ENCODE measurements around the gene SAFB2. TPM values are rescaled to one million over a fixed set of nuclear protein-coding genes. Genes with fewer than 3 reads are reported as not detected.

The SAFB2 gene
- polyA plus RNA-seq, 1 donor from 2014 or later = 40.1 TPM

- Histone ChIP-seq H3K27me3 (ENCODE audit: insufficient read depth, low read depth, low read length) (no peaks in the 10 kb centered on the region), H3K36me3 (ENCODE audit: insufficient read depth, low read length) (no peaks in the 10 kb centered on the region), H3K9me3 (ENCODE audit: low read length) (no peaks in the 10 kb centered on the region), H3K9me2 (ENCODE audit: insufficient read depth, low read length) (no peaks in the 10 kb centered on the region), H3K9ac (ENCODE audit: low read length) (no peak overlapping the region), H3K4me3 (ENCODE audit: low read length) (no peak overlapping the region), H3F3A (ENCODE audit: insufficient read depth, low read length, poor library complexity, severe bottlenecking) (no peaks in the 10 kb centered on the region), H3K79me2 (replicated peaks; ENCODE audit: insufficient read depth, low read length) (no peaks in the 10 kb centered on the region), H3K4me2 (ENCODE audit: low read length) (no peak overlapping the region), H4K20me1 (ENCODE audit: insufficient read depth) (no peaks in the 10 kb centered on the region), H2AFZ (ENCODE audit: low read depth, low read length) (no peak overlapping the region), H3K27ac (ENCODE audit: low read length) (no peak overlapping the region)
- TF ChIP-seq SMC3 (conservative IDR thresholded peaks at IDR 0.05; ENCODE audit: poor library complexity) = no peak
- TF ChIP-seq, protein P1, sequence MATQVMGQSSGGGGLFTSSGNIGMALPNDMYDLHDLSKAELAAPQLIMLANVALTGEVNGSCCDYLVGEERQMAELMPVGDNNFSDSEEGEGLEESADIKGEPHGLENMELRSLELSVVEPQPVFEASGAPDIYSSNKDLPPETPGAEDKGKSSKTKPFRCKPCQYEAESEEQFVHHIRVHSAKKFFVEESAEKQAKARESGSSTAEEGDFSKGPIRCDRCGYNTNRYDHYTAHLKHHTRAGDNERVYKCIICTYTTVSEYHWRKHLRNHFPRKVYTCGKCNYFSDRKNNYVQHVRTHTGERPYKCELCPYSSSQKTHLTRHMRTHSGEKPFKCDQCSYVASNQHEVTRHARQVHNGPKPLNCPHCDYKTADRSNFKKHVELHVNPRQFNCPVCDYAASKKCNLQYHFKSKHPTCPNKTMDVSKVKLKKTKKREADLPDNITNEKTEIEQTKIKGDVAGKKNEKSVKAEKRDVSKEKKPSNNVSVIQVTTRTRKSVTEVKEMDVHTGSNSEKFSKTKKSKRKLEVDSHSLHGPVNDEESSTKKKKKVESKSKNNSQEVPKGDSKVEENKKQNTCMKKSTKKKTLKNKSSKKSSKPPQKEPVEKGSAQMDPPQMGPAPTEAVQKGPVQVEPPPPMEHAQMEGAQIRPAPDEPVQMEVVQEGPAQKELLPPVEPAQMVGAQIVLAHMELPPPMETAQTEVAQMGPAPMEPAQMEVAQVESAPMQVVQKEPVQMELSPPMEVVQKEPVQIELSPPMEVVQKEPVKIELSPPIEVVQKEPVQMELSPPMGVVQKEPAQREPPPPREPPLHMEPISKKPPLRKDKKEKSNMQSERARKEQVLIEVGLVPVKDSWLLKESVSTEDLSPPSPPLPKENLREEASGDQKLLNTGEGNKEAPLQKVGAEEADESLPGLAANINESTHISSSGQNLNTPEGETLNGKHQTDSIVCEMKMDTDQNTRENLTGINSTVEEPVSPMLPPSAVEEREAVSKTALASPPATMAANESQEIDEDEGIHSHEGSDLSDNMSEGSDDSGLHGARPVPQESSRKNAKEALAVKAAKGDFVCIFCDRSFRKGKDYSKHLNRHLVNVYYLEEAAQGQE (IDR thresholded peaks at IDR 0.05; ENCODE audit: borderline replicate concordance) = no peak
- TF ChIP-seq RAD21 (conservative IDR thresholded peaks at IDR 0.05) = no peak
- no peak for TF ChIP-seq EP300 (conservative IDR thresholded peaks at IDR 0.05; ENCODE audit: poor library complexity, severe bottlenecking)
- TF ChIP-seq POLR2AphosphoS5 (IDR thresholded peaks at IDR 0.05) = no peak
- TF ChIP-seq MXI1 (conservative IDR thresholded peaks at IDR 0.05; ENCODE audit: poor library complexity, severe bottlenecking) = no peak
- no peak for TF ChIP-seq CTCF (IDR thresholded peaks at IDR 0.05; ENCODE audit: poor library complexity, severe bottlenecking)
- TF ChIP-seq TAF1 (IDR thresholded peaks at IDR 0.05; ENCODE audit: low read depth) = no peak
- TF ChIP-seq EZH2 (IDR thresholded peaks at IDR 0.05; ENCODE audit: borderline replicate concordance, insufficient read depth, low read length, poor library complexity, severe bottlenecking) = no peak
Observed at GRCh38 chr19:5560156-5560555, 62.4 kb downstream of the SAFB2 start.

DNA sequence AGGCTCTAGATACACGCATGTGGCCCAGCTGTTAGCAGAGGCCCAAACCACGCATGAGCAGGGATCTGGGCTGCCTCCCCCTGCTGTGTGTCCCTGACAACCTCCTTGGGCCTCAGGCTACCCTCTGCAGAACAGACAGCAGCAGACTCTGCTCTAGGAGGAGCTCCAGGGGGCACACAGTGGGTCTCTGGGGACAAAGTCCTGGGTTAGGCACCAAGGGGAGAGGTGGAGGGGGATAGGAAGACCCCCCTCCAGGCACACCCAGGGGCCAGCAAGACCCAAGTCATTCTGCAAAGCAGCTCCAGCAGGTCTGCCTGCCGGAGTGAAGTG, 62.8 kb downstream of the SAFB2 start:
- H3K9me2 ChIP-seq (ENCODE audit: insufficient read depth, low read length) = no peaks in the 10 kb centered on the region
- H3K79me2 ChIP-seq (replicated peaks; ENCODE audit: insufficient read depth, low read length) = no peaks in the 10 kb centered on the region
- no peak overlapping the region for H3K4me3 ChIP-seq (ENCODE audit: low read length)
- H3K9me3 ChIP-seq (ENCODE audit: low read length) = no peaks in the 10 kb centered on the region
- no peak overlapping the region for H3K4me2 ChIP-seq (ENCODE audit: low read length)
- H3K27me3 ChIP-seq (ENCODE audit: insufficient read depth, low read depth, low read length) = no peaks in the 10 kb centered on the region
- no peak overlapping the region for H3K27ac ChIP-seq (ENCODE audit: low read length)
- H3K9ac ChIP-seq (ENCODE audit: low read length) = no peak overlapping the region
- no peaks in the 10 kb centered on the region for H3F3A ChIP-seq (ENCODE audit: insufficient read depth, low read length, poor library complexity, severe bottlenecking)
- TF ChIP-seq RAD21 (conservative IDR thresholded peaks at IDR 0.05) = no peak
- no peak for TF ChIP-seq EP300 (conservative IDR thresholded peaks at IDR 0.05; ENCODE audit: poor library complexity, severe bottlenecking)
- TF ChIP-seq, protein P1 (IDR thresholded peaks at IDR 0.05; ENCODE audit: borderline replicate concordance) = no peak
- TF ChIP-seq TAF1 (IDR thresholded peaks at IDR 0.05; ENCODE audit: low read depth) = no peak
- no peak for TF ChIP-seq CTCF (IDR thresholded peaks at IDR 0.05; ENCODE audit: poor library complexity, severe bottlenecking)
- no peak for TF ChIP-seq POLR2AphosphoS5 (IDR thresholded peaks at IDR 0.05)
- no peak for TF ChIP-seq EZH2 (IDR thresholded peaks at IDR 0.05; ENCODE audit: borderline replicate concordance, insufficient read depth, low read length, poor library complexity, severe bottlenecking)
- no peak overlapping the region for H2AFZ ChIP-seq (ENCODE audit: low read depth, low read length)
- no peaks in the 10 kb centered on the region for H4K20me1 ChIP-seq (ENCODE audit: insufficient read depth)
- H3K36me3 ChIP-seq (ENCODE audit: insufficient read depth, low read length) = no peaks in the 10 kb centered on the region
